HepG2 (cell line): ENCODE results near the gene NDUFS1. TPM values are rescaled to one million over a fixed set of nuclear protein-coding genes. Genes with fewer than 3 reads are reported as not detected.
A peak's percentile ranks its signal among the peaks of the same experiment; 100 is the strongest.

ENCODE experiments used
- BCLAF1 ChIP-seq: fragments of 450-650 bp; IDR thresholded peaks from 2 replicates; pipeline ENCODE4 v1.6.1; 2017; ENCODE audit warnings: mild to moderate bottlenecking
- GRHL1 ChIP-seq: sonication (generic); formaldehyde crosslinking; conservative IDR thresholded peaks from 2 replicates; pipeline ENCODE4 v1.8.0; 2022; ENCODE audit warnings: missing genetic modification reagents
- HDAC2 ChIP-seq: sonication (generic); formaldehyde crosslinking; IDR thresholded peaks from 2 replicates; pipeline ENCODE4 v1.4.0; 2020; ENCODE audit warnings: missing genetic modification reagents
- KAT8 ChIP-seq: IDR thresholded peaks from 2 replicates; pipeline ENCODE4 v1.6.1; 2016; ENCODE audit warnings: missing genetic modification reagents, missing compliant biosample characterization
- MED1 ChIP-seq: sonication (generic); formaldehyde crosslinking; IDR thresholded peaks from 2 replicates; pipeline ENCODE4 v1.4.0; 2020; ENCODE audit warnings: missing genetic modification reagents
- SIN3A ChIP-seq: IDR thresholded peaks from 2 replicates; pipeline ENCODE4 v1.6.1; 2011; ENCODE audit warnings: low read depth, mild to moderate bottlenecking, control low read depth, low read length, borderline replicate concordance
- SMYD3 ChIP-seq: sonication (generic); formaldehyde crosslinking; IDR thresholded peaks from 2 replicates; pipeline ENCODE4 v1.8.1; 2023; ENCODE audit warnings: mild to moderate bottlenecking, missing genetic modification reagents
- SNAPC2 ChIP-seq: sonication (generic); formaldehyde crosslinking; IDR thresholded peaks from 2 replicates; pipeline ENCODE4 v1.8.1; 2022; ENCODE audit warnings: mild to moderate bottlenecking, missing genetic modification reagents
- TBP ChIP-seq: sonication (generic); formaldehyde crosslinking; IDR thresholded peaks from 2 replicates; pipeline ENCODE4 v1.5.0; 2020; ENCODE audit warnings: missing genetic modification reagents
- TERF1 ChIP-seq: sonication (generic); formaldehyde crosslinking; IDR thresholded peaks from 2 replicates; pipeline ENCODE4 v1.8.0; 2022; ENCODE audit warnings: mild to moderate bottlenecking, missing genetic modification reagents, moderate library complexity
- ZFP36L1 ChIP-seq: sonication (generic); formaldehyde crosslinking; IDR thresholded peaks from 2 replicates; pipeline ENCODE4 v1.8.0; 2022; ENCODE audit warnings: mild to moderate bottlenecking, missing genetic modification reagents, moderate library complexity
- ZMYM3 ChIP-seq: sonication (generic); formaldehyde crosslinking; IDR thresholded peaks from 2 replicates; pipeline ENCODE4 v1.5.1; 2020; ENCODE audit warnings: mild to moderate bottlenecking, missing genetic modification reagents
- ZNF263 ChIP-seq: sonication (generic); formaldehyde crosslinking; IDR thresholded peaks from 2 replicates; pipeline ENCODE4 v1.4.0; 2020; ENCODE audit warnings: missing genetic modification reagents
- ZNF460 ChIP-seq: sonication (generic); formaldehyde crosslinking; IDR thresholded peaks from 2 replicates; pipeline ENCODE4 v1.5.1; 2020; ENCODE audit warnings: missing genetic modification reagents, mild to moderate bottlenecking, borderline replicate concordance
- ZNF572 ChIP-seq: sonication (generic); formaldehyde crosslinking; IDR thresholded peaks from 2 replicates; pipeline ENCODE4 v1.5.1; 2020; ENCODE audit warnings: mild to moderate bottlenecking, missing genetic modification reagents
- ZNF576 ChIP-seq: sonication (generic); formaldehyde crosslinking; IDR thresholded peaks from 2 replicates; pipeline ENCODE4 v1.4.0; 2020; ENCODE audit warnings: mild to moderate bottlenecking, missing genetic modification reagents
- ZNF710 ChIP-seq: sonication (generic); formaldehyde crosslinking; IDR thresholded peaks from 2 replicates; pipeline ENCODE4 v1.5.0; 2020; ENCODE audit warnings: mild to moderate bottlenecking, missing genetic modification reagents, borderline replicate concordance
- ZNF792 ChIP-seq: IDR thresholded peaks from 2 replicates; pipeline ENCODE4 v1.6.1; 2016
- ZNF879 ChIP-seq: sonication (generic); formaldehyde crosslinking; IDR thresholded peaks from 2 replicates; pipeline ENCODE4 v1.8.1; 2023; ENCODE audit warnings: missing genetic modification reagents
- ZUFSP ChIP-seq: sonication (generic); formaldehyde crosslinking; IDR thresholded peaks from 2 replicates; pipeline ENCODE4 v1.9.0; 2021; ENCODE audit warnings: missing genetic modification reagents, mild to moderate bottlenecking, borderline replicate concordance
- polyA plus RNA-seq, 8 experiments: library from polyadenylated mRNA; depleted of rRNA in 3 of 8; stranded (reverse) in 7 of 8; unstranded in 1 of 8; fragments of >200 nt; fragmentation: Illumina TruSeq in 4 of 8; extraction: Trizol in 4 of 8; gene quantifications; 2 replicates each; pipeline versions ENCODE4 v1.2.1 to v1.2.3, GENCODE V29; 2011 to 2016; ENCODE audit warnings: low read depth in 4 of 8, missing spikeins in 1 of 8, mixed read lengths in 1 of 8; ENCODE audit not compliant: insufficient read depth in 1 of 8
- total RNA-seq, 5 experiments: library from RNA; depleted of rRNA; stranded (reverse); fragments of >200 nt; fragmentation: Illumina TruSeq; extraction: Trizol; gene quantifications; 2 replicates each; pipeline ENCODE4 v1.2.3, GENCODE V29; 2016; ENCODE audit warnings: low read depth in 1 of 5

NDUFS1 gene
- total and polyA plus RNA-seq, 2 of the 13 experiments (the other 11 are each of a cell fraction or from before 2014, with no cell fraction given): 139 to 242 TPM

- TF ChIP-seq ZNF576 (CRISPR knock-in tag): no peak
- TF ChIP-seq ZNF460 (CRISPR knock-in tag): no peak
- TF ChIP-seq ZUFSP (CRISPR knock-in tag): no peak
- no peak for TF ChIP-seq ZNF572
- peak; percentile 54; the same call in 1 of the 2 replicates for TF ChIP-seq SIN3A
- TF ChIP-seq MED1 (CRISPR knock-in tag): no peak
- no peak for TF ChIP-seq TBP (CRISPR knock-in tag)
- TF ChIP-seq SMYD3 (CRISPR knock-in tag): no peak
- peak; percentile 36; the same call in 1 of the 2 replicates for TF ChIP-seq KAT8 (CRISPR knock-in tag)
- no peak for TF ChIP-seq ZNF879 (CRISPR knock-in tag)
- 0 out of 2 replicates have a peak, but pooled peaks have one; percentile 7 for TF ChIP-seq ZFP36L1 (CRISPR knock-in tag)
- no peak for TF ChIP-seq GRHL1
- TF ChIP-seq ZNF263: no peak
- TF ChIP-seq ZMYM3 (CRISPR knock-in tag): no peak
- no peak for TF ChIP-seq HDAC2 (CRISPR knock-in tag)
- no peak for TF ChIP-seq BCLAF1
- TF ChIP-seq SNAPC2: no peak
- 0 out of 2 replicates have a peak, but pooled peaks have one; percentile 17 for TF ChIP-seq ZNF710
- no peak for TF ChIP-seq TERF1 (CRISPR knock-in tag)
- no peak for TF ChIP-seq ZNF792 (CRISPR knock-in tag)
These were observed 74.1 kb downstream of the NDUFS1 start (continued) for GRCh38 chr2:206084870-206085741.
